ENCODE results near the gene IDUA.

Gene IDUA

DNA sequence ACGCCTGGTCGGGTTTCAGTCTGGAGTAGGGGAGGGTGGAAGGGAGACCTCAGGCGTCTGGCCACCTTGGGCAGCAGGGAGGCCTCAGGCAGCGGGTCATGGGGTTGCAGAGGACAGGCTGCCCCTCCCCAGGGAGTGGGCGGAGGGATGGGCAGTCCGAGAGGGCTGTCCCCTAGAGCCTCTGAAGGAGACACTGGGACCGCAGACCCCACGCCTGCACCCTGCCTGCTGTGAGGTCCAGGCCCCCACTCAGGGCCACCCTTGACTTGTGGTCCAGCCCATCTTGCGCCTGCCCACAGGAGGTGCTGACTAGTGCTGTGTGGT is 41.0 kb downstream of the IDUA start:
- no peak for DNase-seq (ENCODE audit: low read depth in 1 of 2, low spot score in 1 of 2)

DNA sequence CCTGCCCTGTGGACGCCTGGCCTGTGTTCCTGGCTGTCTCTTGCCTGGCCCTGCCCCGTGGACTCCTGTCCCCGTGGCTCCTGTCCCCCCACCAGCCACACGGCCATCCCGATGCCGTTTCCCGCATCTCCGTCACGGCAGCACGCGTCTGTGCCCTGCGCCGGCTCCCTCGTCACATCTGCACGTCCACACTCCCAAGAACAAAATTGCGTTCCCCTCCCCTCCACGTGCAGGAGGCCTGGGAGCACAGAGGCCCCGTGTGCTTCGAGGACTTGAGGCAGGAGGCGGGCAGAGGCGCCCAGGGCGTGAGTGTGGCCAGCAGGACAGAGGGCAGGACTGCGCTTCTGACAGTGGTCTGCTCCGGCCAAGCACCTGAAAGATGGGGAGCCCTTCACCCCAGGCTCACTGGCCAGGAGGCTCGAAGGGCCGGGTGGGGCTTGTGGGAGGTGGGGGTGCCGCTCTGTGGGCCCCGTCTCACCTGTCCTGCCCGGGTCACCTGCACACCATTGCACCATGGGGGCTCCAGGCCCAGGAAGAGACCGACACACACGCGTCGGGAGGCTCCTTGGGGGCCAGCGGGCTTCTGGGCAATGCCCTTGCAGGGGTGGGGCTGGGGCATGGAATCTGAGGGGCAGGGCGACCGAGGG is 41.9 kb downstream of the IDUA start:
- DNase-seq (ENCODE audit: low read depth in 1 of 2, low spot score in 1 of 2), result no peak

DNA sequence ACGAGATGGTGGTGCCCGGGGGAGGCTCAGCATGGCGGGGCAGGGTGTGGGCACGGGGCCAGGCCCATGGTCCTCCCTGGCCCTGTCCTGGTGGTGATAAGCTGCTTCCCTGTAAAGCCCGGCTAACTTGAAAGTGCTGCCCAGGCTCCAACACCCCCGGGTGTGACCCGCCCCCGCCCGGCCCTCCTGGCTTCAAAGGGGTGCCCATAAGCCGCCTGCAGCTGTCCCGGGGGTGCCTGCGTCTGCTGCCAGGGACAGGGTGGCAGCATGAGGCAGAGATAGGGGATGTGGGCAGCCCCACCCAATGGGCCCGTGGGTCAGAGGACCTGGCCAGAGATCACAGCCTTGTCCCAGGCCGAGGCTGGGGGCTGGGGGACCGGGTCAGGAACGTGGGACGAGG is 42.7 kb downstream of the IDUA start:
- DNase-seq (ENCODE audit: low read depth in 1 of 2, low spot score in 1 of 2), result no peak

DNA sequence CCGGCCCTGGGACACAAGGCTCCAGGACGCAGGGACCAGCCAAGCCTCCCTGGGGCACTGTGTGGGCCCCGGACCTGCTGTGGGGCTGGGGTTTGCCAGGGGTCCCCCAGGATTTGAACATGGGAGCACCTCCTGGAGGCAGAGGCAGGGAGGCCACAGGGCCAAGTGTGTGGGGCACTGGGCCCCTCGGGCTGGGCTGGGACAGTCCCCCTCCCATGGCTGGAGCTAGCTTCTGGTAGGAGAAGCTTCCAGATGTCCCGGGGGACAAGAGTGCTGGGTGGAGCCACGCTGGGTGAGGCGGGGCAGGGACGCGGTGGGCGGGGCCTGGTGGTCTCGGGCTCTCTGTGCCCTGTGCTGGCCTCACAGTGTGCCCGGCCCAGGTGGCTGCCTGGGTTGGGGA is 43.2 kb downstream of the IDUA start:
- DNase-seq (ENCODE audit: low read depth in 1 of 2, low spot score in 1 of 2), result no peak

DNA sequence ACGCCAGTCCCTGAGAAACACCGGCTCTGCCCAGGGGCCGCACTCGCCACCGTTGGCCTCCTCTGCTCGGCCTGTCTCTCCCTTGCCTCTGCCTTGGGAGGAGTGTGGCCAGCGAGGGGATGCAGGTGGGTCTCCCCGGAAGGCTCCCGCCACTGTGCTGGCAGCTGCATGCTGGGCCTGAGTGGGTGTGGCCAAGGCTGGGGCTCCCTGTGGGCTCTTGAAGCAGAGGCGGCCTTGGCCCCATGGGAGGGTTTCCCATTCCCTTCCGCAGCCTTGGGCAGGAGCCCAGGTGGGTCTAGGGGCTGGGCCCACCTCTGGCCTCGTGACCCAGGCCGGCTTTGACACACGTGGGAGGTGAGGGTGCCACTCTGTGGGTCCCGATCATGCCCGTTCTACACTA is 43.7 kb downstream of the IDUA start:
- DNase-seq (ENCODE audit: low read depth in 1 of 2, low spot score in 1 of 2), result no peak

DNA sequence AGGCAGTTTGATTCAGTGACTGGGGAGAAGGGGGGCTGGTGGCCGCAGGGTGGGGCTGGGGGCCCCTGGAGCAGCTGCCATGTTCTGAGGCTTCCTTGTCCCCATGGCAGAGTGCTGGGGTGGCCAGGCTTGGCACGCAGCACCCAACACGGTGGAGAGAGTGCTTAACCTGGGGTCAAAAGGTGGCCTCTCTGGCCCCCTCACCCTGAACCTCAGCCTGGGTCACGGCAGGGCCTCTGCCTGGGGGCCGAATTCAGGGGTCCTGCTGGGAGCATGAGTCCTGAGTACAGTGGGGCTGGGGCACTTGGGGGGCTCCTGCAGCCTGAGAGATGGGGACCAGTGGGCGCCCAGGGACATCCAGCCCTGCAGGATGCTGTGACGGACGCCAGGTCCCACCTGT is 44.5 kb downstream of the IDUA start:
- DNase-seq (ENCODE audit: low read depth in 1 of 2, low spot score in 1 of 2), result no peak

DNA sequence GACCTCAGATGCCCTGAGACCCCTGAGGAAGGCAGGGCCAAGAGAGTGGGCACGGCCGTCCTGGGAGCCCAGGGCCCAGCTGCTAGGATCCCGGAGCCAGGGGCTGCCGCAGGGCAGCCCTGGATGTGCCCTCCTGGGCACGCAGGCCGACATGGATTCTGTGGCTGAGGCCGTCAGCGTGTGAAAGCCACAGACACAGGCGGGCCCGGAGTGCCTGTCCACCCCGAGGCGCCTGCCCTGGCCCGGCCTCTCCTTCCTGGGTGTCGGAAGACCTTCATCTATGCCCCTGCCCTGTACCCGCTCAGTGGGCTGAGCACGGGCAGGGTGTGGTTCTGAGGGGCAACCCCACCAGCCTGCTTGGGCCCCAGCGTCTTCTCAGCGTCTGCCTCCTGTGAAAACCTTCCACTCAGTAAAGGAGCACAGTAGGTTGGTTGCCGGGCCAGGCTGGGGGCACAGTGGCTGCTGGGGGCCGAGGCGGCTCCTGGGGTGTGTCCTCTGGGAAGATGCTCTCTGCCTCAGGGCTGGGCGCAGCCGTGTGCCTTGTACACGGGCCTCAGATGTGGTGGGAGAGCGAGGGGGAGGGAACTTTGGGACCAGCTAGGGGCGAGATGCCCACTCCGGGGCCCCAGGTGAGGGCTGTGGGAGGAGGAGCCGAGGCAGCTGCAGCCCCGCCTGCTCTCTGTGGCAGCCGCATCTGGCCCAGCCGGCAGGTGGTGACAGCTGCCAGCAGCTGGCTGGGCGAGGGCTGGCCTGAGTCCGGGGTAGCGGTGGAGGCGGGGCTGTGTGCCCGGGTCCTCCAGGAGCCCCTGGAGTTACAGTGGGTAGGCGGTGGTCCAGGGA is 45.3 kb downstream of the IDUA start:
- DNase-seq (ENCODE audit: low read depth in 1 of 2, low spot score in 1 of 2), result no peak

DNA sequence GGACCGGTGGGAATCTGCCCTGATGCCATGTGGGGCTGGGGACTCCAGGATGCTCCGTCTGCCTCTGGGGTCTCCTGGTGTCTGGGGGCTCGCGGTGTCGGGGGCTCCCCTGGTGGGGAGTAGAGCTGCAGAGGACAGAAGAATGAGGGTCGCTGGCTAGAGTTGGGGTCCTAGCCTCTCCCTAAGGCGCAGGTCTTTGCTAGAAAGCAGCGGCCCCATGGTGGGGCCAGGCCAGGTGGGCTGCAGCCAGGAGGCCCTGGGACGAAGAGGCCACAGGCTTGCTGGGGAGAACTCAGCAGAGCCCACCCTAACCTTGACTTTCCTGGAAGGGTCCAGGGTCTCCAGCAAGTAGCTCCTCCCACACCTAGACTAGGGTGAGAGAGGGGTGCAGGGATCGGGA is 46.0 kb downstream of the IDUA start:
- no peak for DNase-seq (ENCODE audit: low read depth in 1 of 2, low spot score in 1 of 2)

DNA sequence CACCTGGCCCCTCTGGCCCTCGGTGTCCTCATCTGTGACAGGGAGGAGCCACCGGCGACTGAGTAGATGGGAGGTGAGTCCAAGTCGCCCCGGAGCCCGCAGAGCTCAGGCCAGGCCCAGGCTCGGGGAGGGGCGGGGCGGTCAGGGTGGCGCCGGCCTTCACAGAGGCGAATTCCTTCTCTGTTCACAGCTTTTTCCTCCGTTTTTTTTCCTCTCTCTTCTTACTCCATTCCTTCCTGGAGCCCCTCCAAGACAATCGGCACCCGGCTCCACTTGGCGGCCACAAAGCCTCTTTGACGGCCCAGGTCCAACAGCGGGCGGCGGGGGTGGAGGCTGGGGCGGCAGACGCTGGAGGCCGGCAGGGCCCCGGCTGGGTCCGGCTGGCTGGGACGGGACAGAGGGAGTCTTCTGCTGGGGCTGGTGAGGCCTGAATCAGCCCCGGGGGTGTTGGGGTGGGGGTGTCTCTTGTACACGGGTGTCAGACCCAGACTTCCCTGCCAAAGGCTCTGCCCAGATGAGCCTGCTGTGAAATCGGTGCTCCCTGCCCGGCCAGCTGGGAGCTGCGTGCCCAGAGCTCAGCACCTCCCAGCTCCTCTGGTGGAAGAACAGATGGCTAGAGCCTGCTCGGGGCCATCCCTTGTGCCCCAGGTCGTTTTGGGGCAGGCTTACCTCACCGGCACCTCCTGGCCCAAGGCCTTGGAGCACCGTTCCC is 47.2 kb downstream of the IDUA start:
- no peak for DNase-seq (ENCODE audit: low read depth in 1 of 2, low spot score in 1 of 2)

DNA sequence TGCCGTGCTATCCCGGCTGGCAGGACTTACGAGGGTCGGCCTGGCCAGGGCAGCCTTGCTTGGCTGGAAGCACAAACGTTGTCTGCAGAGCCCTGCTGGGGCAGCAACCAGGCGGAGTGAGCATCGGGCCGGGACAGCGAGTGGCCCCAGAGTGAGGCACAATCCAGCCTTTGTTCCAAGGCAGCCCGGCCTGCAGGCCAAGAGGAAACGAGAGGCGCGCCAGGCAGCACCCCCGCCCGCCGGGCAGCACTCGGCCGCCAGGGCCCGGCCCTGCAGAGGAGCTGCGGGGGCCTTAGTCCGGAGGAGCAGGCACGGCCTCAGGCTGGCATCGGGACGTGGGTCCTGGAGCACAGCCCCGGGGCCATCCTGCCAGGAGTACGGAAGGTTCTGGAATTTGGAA is 48.7 kb downstream of the IDUA start:
- no peak for DNase-seq (ENCODE audit: low read depth in 1 of 2, low spot score in 1 of 2)

DNA sequence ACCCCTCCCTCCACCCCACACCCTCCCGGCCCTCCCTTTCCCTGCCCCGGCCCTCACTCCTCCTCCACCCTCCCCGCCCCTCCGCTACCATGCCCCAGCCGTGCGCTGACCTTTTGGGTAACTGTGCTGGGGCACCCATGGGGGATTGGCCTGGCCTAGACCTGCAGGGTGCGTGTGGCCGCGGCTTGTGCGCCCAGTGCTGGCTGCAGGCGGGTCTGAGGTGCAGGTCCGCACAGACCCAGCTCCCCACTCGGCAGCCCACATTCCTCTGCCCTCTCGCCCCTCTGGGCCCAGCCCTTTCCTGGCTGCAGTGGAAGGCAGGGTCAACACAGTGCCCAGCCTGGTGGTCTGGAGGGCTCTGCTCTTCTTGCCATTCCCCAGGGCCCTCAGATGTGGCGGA is 49.3 kb downstream of the IDUA start:
- no peak for DNase-seq (ENCODE audit: low read depth in 1 of 2, low spot score in 1 of 2)

DNA sequence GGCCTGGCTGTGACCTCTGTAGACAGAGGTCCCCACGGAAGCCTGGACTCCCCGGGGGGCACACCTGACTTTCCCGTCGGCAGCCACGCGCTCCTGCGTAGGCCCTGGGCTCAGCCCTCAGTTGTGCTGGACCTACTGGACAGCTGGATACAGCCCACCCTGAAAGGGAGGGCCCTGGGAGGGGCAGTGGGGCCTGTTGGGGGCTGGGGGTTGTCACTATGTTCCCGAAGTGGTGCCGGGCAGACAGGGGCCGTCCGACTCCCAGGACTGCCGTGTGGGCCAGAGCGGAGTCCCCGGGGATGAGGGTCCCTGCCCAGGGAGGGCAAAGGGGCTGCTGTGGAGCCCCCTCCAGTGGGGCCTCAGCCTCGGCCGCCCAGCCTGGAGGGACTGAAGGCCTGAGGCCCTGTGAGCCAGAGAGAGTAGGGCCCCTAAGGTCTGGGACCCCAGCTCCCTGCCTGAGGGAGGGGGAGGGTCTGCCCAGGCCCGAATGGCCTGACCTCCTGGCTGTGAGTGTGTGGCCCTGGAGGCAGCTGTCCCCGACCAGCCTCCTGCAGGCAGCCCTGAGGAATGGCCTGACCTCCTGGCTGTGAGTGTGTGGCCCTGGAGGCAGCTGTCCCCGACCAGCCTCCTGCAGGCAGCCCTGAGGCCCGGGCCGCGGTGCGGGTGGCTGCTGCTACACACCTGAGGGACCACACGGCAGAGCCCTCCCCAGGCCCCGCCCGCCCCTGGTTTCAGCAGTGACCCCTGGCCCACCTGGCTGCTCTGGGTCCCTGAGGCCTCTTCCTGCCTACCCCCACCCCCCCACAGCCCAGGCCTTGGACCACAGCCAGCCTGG is 50.3 kb downstream of the IDUA start:
- no peak for DNase-seq (ENCODE audit: low read depth in 1 of 2, low spot score in 1 of 2)

DNA sequence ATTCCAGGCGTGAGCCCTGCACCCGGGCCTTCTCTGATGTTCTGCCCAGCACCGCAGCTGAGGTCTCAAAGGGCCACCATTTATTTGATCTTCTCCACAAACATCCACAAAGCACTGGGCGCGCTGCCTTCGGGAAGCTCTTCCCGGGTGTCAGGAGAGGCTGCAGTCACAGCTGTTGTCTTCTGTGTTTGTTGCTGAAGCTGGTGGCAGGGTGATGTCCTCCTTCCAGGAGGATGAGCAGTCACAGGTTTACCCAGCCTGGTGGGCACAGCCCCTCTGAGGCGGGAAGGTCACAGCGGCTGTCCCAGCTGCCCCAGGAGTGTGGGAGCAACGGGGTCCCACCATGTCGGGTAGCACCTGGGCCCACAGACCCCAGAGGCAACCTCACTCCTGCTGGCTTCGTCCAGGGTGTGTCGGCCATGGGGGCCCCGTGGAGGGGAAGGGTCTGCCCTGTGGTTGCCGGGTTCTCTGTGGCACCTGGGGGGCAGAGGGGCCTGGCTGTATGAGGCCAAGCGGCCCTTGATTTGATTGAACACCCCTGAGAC is 52.2 kb downstream of the IDUA start:
- no peak for DNase-seq (ENCODE audit: low read depth in 1 of 2, low spot score in 1 of 2)

DNA sequence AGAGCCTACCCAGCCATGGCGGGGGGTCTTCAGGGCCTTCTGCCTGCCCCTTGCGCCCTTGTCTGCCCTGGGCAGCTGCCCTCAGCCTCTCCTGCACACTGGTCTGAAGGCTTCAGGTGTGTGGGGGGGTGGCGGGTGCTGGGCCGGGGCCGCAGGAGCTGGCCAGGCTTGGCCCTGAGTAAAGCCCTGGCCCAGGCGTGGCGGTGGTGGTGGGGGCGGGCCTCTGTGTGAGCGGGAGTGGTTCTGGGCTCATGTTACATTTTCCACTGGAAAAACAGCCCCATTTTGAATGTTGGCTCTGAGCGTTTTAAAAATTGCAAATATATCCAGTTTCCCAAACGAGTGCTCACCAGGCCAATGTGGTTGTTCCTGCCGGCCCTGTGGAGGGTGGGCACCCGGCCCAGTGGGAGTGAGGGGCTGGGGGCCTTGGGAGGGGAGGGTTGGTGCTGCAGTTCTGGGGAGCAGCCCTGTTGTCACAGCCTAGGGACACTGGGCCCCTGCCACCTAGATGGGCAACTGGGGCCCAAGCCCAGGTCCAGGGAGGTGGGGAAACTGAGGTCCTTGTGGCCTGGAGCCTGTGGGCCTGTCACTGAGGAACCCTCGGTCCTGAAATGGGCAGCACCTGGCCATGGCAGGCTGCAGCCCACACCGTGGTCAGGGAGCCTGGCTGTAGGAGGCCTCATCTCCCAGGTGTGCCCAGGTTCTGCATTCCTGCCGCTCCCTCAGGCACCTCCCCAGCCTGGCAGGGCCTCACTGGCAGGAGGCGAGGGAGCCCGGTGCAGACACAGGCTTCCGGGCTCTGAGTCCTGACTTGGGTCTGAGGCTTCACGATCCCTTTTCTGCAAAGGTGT is 52.9 kb downstream of the IDUA start:
- no peak for DNase-seq (ENCODE audit: low read depth in 1 of 2, low spot score in 1 of 2)

DNA sequence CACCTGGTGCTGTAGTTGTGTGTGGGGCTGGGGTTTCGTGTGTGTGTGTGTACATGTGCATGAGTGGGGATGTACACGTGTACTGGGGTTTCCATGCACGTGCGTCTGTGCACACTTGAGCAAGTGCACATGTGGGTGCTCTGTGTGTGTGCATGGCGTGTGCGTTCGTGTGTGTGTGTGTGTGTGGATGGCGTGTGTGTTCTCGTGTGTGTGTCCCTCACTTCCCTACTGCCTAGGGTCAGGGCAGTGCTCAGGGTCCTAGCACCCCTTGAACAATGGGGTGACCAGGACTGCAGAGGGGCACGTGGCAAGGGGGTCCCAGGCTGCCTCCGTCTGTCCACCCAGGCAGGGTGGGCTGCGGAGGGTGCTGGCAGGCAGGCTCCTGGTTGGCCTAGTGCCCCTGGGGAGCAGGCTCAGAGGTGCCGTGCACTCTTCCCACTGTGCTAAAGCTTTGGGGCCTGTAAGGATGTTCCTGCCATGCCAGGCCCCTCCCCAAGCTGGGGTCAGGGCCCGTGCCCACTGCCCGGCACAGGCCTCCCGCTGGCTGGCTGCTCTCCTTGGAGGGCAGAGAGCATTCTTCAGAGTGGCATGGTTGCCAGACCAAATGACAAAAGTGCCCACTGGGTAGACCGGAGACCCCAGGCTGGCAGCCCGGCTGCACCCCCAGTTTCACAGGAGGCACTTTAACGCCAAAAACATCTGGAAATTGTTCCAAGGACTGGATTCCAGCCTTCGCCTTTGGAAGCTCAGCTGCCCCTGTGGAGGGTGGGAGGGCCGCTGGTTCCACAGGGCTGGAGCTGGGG is 53.7 kb downstream of the IDUA start:
- DNase-seq (ENCODE audit: low read depth in 1 of 2, low spot score in 1 of 2), result no peak

DNA sequence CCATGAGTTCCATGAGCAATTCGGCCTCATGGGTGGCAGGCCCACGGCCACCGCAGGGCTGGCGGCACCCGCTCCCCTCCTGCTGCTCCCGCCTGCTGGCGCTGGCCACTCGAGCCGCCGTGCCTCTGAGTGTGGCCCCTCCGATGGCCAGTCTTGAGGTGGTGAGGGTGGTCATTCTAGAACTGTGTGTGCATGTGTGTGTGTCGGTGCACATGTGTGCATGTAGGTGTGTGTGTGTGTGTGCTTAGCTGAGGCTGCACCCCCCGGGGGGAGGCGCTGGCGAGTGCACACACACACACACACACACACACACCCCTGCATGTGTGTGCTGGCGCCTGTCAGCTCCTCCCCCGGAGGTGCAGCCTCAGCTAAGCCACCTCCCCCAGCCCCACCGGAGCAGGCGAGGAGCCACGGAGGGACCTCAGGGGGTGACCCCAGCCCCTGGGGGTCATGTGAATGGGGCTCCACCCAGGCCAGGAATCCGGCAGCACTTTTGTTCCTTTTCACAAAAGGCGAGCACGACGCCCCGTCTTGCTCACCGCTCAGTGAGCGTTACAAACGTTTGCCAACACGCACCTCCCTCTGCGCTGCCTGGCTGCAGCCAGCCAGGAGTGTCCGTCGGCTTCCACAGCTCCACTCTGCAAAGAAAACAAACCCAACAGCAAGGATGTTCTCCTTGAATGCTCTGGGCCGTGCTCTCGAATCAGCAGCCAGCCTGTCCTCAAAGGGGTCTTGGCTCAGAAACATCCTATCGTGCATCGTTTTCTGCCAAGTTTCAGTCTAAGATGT is 54.5 kb downstream of the IDUA start:
- no peak for DNase-seq (ENCODE audit: low read depth in 1 of 2, low spot score in 1 of 2)

DNA sequence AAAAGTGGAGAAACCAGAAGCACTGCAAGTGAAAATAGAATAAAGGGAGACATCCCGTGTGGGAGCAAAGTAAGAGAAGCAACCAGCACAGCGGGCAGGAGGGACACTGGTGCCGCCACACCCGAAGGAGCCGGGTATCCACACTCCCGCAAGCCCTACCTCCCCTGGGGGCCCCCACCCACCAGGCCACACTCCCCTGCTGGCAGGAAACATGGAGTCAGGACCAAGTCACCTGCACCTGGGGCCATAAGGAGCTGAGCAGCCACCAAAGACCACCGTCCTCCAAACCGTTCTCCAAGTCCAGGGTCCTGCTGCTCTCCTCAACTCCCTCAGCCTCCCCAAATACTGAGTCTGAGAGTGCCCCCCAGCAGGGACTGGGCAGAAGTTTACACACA is 55.1 kb downstream of the IDUA start:
- no peak for DNase-seq (ENCODE audit: low read depth in 1 of 2, low spot score in 1 of 2)

DNA sequence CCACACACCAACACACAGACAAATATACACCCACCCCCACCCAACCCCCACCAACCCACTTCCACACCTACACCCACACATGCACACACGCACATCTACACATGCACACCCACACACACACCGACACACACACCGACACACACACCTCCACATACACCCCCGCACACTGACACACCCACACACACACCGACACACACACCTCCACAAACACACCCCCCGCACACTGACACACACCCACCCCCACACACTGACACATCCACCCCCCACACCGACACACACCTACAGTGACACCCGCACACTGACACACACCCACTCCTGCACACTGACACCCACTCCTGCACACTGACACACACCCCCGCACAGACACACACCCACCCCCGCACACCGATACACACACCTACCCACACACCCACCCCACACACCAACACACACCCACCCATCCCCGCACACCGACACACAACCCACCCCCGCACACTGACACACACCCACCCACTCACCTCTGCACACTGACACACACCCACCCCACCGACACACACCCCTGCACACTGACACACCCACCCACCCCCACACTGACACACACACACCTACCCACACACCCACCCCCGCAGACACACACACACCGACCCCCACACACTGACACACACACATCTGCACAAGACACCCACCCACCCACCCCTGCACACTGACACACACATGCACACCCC is 55.7 kb downstream of the IDUA start:
- DNase-seq (ENCODE audit: low read depth in 1 of 2, low spot score in 1 of 2), result no peak

Data from activated CD4-positive, alpha-beta T cell treated with anti-CD3 and anti-CD28 coated beads, Interleukin-2, amount 50 U/mL, for 24 hours (primary cell).